ENCODE data around the gene DCAF6. TPM values are rescaled to one million over a fixed set of nuclear protein-coding genes. Genes with fewer than 3 reads are reported as not detected.

DCAF6 gene
- total RNA-seq, 2 donors from 2014 or later, result 30.7 to 42.8 TPM

DNA sequence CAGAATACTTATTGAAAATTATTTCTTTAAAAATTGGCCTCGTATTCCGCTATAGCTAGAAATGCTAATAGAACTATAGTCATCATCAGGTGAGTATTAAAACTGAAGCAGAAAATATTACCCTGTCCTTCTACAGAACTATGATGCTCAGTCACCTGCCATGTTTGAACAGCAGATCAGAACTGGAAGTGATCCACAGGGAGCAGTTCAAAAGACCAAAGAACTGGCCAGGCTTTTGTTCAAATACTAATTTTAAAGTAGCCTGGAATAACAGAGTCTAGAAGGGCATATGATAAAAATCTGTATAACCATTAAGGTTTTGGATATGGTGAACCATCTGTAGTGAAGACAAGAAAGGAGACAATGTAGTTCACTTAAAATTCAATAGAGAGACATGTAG lies 105.9 kb downstream of the DCAF6 start:
- Histone ChIP-seq H3K4me1 (peaks cover 15% of the 10 kb centered on the region), H3K9me3 (no peaks in the 10 kb centered on the region), H3K36me3 (replicated peaks in 1 of 2; ENCODE audit: insufficient read depth in 1 of 2, low read depth in 2 of 2) (no peaks in the 10 kb centered on the region), H3K27ac (no peak overlapping the region), H3K27me3 (no peaks in the 10 kb centered on the region), H3K4me3 (no peak overlapping the region)
- intact Hi-C loops (cut with DNase I), result no loop called here
- no peak for ATAC-seq
- no peak for DNase-seq
- WGBS, 2 donors, result 95% methylated on average over 2 of the region's 2 CpGs
- TF ChIP-seq, protein P1, sequence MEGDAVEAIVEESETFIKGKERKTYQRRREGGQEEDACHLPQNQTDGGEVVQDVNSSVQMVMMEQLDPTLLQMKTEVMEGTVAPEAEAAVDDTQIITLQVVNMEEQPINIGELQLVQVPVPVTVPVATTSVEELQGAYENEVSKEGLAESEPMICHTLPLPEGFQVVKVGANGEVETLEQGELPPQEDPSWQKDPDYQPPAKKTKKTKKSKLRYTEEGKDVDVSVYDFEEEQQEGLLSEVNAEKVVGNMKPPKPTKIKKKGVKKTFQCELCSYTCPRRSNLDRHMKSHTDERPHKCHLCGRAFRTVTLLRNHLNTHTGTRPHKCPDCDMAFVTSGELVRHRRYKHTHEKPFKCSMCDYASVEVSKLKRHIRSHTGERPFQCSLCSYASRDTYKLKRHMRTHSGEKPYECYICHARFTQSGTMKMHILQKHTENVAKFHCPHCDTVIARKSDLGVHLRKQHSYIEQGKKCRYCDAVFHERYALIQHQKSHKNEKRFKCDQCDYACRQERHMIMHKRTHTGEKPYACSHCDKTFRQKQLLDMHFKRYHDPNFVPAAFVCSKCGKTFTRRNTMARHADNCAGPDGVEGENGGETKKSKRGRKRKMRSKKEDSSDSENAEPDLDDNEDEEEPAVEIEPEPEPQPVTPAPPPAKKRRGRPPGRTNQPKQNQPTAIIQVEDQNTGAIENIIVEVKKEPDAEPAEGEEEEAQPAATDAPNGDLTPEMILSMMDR (IDR thresholded peaks at IDR 0.05), result no peak
- no peak for TF ChIP-seq POLR2A (IDR thresholded peaks at IDR 0.05)

DNA sequence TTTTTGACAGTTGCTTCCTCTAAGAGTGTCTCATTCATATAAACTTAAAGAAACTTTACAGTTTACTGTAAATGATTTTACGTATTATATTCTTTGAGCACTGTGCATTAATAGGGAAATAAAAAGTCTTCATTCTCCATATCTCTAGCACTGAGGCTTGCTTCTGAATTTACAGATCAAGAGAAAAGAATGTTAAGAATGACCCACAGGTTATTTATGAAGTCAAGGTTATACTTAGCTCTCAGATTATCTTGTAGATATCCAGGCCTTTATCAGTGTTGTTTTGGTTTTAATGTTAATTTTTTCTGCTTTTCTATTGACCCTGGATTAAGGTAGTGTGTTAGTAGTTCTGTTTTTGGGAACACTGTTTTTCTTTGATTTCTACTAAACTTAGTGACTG lies 108.8 kb downstream of the DCAF6 start:
- WGBS, 2 donors, result 84 to 89% methylated on average over 1 of the region's 1 CpG

DNA sequence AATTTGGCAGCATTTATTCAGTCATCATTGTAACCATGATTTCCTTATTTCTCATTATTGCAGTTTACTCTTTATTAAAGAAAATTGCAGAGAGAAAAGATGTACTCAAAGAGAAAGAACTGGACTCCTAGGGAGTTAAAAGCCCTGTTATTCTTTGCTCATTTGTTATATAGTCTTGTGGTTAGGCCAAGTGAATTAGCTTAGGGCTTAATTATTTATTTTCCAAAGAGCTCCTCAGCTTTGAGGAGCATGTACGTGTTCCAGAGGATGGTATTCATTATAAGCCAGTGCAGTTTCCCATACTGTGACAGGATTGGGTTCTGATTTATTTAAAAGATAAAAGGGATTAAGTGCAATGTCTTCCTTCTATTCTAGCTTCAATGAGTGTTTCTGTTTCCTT lies 113.8 kb downstream of the DCAF6 start:
- H3K4me1 ChIP-seq, result peaks cover 7% of the 10 kb centered on the region
- WGBS, 2 donors, result 72 to 86% methylated on average over 1 of the region's 1 CpG
- H3K36me3 ChIP-seq (replicated peaks in 1 of 2; ENCODE audit: insufficient read depth in 1 of 2, low read depth in 2 of 2), result no peaks in the 10 kb centered on the region
- ATAC-seq (no peak), DNase-seq (no peak)
- H3K27me3 ChIP-seq, result no peaks in the 10 kb centered on the region
- no peak overlapping the region for H3K27ac ChIP-seq
- H3K4me3 ChIP-seq, result no peak overlapping the region
- H3K9me3 ChIP-seq, result no peaks in the 10 kb centered on the region
- no peak for TF ChIP-seq POLR2A (IDR thresholded peaks at IDR 0.05)
- intact Hi-C loops (cut with DNase I), result no loop called here

More for the DNA sequence above, 108.8 kb downstream of the DCAF6 start:
- H3K27me3 ChIP-seq, result no peaks in the 10 kb centered on the region
- H3K36me3 ChIP-seq (replicated peaks in 1 of 2; ENCODE audit: insufficient read depth in 1 of 2, low read depth in 2 of 2), result no peaks in the 10 kb centered on the region
- ATAC-seq (no peak), DNase-seq (no peak)
- no peaks in the 10 kb centered on the region for H3K9me3 ChIP-seq
- H3K4me1 ChIP-seq, result peaks cover 15% of the 10 kb centered on the region
- H3K27ac ChIP-seq, result no peak overlapping the region
- TF ChIP-seq, protein P1 (IDR thresholded peaks at IDR 0.05), result no peak
- TF ChIP-seq POLR2A (IDR thresholded peaks at IDR 0.05), result no peak
- no peak overlapping the region for H3K4me3 ChIP-seq
- intact Hi-C loops (cut with DNase I), result no loop called here

- TF ChIP-seq, protein P1 (IDR thresholded peaks at IDR 0.05), result no peak
- no peak for TF ChIP-seq POLR2A (IDR thresholded peaks at IDR 0.05)
- Histone ChIP-seq H3K9me3 (no peaks in the 10 kb centered on the region), H3K4me1 (peaks cover 6% of the 10 kb centered on the region), H3K27ac (no peak overlapping the region), H3K36me3 (replicated peaks in 1 of 2; ENCODE audit: insufficient read depth in 1 of 2, low read depth in 2 of 2) (no peaks in the 10 kb centered on the region), H3K27me3 (no peaks in the 10 kb centered on the region), H3K4me3 (no peak overlapping the region)
- 93 to 94% methylated on average over 1 of the region's 1 CpG for WGBS, 2 donors
- no peak for ATAC-seq
- intact Hi-C loops (cut with DNase I), result no loop called here
- no peak for DNase-seq
Observed at GRCh38 chr1:168050880-168051279, 114.4 kb downstream of the DCAF6 start.

GRCh38 chr1:168053681-168054080 lies 117.2 kb downstream of the DCAF6 start:
- Histone ChIP-seq H3K9me3 (no peaks in the 10 kb centered on the region), H3K27ac (no peak overlapping the region), H3K27me3 (no peaks in the 10 kb centered on the region), H3K36me3 (replicated peaks in 1 of 2; ENCODE audit: insufficient read depth in 1 of 2, low read depth in 2 of 2) (no peaks in the 10 kb centered on the region), H3K4me1 (no peaks in the 10 kb centered on the region), H3K4me3 (no peak overlapping the region)
- intact Hi-C loops (cut with DNase I), result no loop called here
- ATAC-seq (no peak), DNase-seq (no peak)
- TF ChIP-seq, protein P1 (IDR thresholded peaks at IDR 0.05), result no peak
- TF ChIP-seq POLR2A (IDR thresholded peaks at IDR 0.05), result no peak
- 93 to 100% methylated on average over 2 of the region's 2 CpGs for whole genome bisulfite sequencing, 2 donors
